ENCODE data around the gene PLXDC2. TPM values are rescaled to one million over a fixed set of nuclear protein-coding genes. Genes with fewer than 3 reads are reported as not detected.

PLXDC2 gene
- total and polyA plus RNA-seq, 2 donors (not counting 1 experiment from before 2014, with no cell fraction given) = 4.2 to 5.1 TPM

GRCh38 chr10:19968745-19969144 is 152.5 kb downstream of the PLXDC2 start:
- H3K27ac ChIP-seq (ENCODE audit: insufficient read depth, low read length) = no peak overlapping the region
- H3K79me2 ChIP-seq (ENCODE audit: control insufficient read depth, insufficient read depth, low read length) = no peaks in the 10 kb centered on the region
- H3K9me3 ChIP-seq (ENCODE audit: control insufficient read depth, insufficient read depth, low read depth, low read length) = no peaks in the 10 kb centered on the region
- H4K20me1 ChIP-seq (ENCODE audit: control insufficient read depth, extremely low read depth, insufficient read depth, low read length) = no peaks in the 10 kb centered on the region
- no peak overlapping the region for H3K4me2 ChIP-seq (ENCODE audit: extremely low read depth, insufficient read depth, low read length)
- no peak for DNase-seq (ENCODE audit: low read depth in 2 of 2)
- no peak overlapping the region for H2AFZ ChIP-seq (ENCODE audit: low read length)
- TF ChIP-seq, protein P1, sequence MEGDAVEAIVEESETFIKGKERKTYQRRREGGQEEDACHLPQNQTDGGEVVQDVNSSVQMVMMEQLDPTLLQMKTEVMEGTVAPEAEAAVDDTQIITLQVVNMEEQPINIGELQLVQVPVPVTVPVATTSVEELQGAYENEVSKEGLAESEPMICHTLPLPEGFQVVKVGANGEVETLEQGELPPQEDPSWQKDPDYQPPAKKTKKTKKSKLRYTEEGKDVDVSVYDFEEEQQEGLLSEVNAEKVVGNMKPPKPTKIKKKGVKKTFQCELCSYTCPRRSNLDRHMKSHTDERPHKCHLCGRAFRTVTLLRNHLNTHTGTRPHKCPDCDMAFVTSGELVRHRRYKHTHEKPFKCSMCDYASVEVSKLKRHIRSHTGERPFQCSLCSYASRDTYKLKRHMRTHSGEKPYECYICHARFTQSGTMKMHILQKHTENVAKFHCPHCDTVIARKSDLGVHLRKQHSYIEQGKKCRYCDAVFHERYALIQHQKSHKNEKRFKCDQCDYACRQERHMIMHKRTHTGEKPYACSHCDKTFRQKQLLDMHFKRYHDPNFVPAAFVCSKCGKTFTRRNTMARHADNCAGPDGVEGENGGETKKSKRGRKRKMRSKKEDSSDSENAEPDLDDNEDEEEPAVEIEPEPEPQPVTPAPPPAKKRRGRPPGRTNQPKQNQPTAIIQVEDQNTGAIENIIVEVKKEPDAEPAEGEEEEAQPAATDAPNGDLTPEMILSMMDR (conservative IDR thresholded peaks at IDR 0.05 in 1 of 2, IDR thresholded peaks at IDR 0.05 in 1 of 2; ENCODE audit: low read depth in 1 of 2, low read length in 2 of 2) = no peak
- no peak for TF ChIP-seq EZH2 (IDR thresholded peaks at IDR 0.05; ENCODE audit: low read length, missing control alignments)
- H3K9ac ChIP-seq (ENCODE audit: insufficient read depth, low read length) = no peak overlapping the region
- no peaks in the 10 kb centered on the region for H3K36me3 ChIP-seq (ENCODE audit: control insufficient read depth, insufficient read depth, low read length)
- H3K27me3 ChIP-seq (ENCODE audit: control insufficient read depth, insufficient read depth, low read length) = no peaks in the 10 kb centered on the region
- H3K4me1 ChIP-seq (ENCODE audit: control insufficient read depth, extremely low read depth, insufficient read depth, low read length) = no peaks in the 10 kb centered on the region
- H3K4me3 ChIP-seq (replicated peaks in 1 of 4; ENCODE audit: control extremely low read depth in 1 of 4, insufficient read depth in 1 of 4, low read depth in 3 of 4, low read length in 4 of 4) = no peak overlapping the region

DNA sequence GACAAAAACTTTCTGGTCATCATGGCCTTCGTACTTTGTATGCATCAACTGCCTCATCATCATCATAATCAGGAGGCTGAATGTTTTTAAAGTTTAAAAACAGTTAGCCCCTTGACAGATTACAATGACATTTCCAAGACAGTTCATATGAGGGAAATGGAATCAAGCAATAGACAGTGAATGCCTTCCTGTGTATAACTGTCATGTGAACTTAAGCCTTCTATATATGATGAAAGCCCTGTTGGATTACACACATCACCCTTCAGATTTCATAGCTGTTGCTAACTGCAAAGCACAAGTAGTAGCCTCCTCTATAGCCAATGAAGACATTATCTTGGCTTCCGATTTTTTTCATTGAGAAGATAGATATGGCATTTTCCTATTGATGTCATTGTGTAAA is 154.0 kb downstream of the PLXDC2 start:
- Histone ChIP-seq H4K20me1 (ENCODE audit: control insufficient read depth, extremely low read depth, insufficient read depth, low read length) (no peaks in the 10 kb centered on the region), H3K9ac (ENCODE audit: insufficient read depth, low read length) (no peak overlapping the region), H3K4me2 (ENCODE audit: extremely low read depth, insufficient read depth, low read length) (no peak overlapping the region), H3K9me3 (ENCODE audit: control insufficient read depth, insufficient read depth, low read depth, low read length) (no peaks in the 10 kb centered on the region), H3K4me1 (ENCODE audit: control insufficient read depth, extremely low read depth, insufficient read depth, low read length) (no peaks in the 10 kb centered on the region), H3K27ac (ENCODE audit: insufficient read depth, low read length) (no peak overlapping the region), H3K36me3 (ENCODE audit: control insufficient read depth, insufficient read depth, low read length) (no peaks in the 10 kb centered on the region), H3K79me2 (ENCODE audit: control insufficient read depth, insufficient read depth, low read length) (no peaks in the 10 kb centered on the region), H3K27me3 (ENCODE audit: control insufficient read depth, insufficient read depth, low read length) (no peaks in the 10 kb centered on the region), H3K4me3 (replicated peaks in 1 of 4; ENCODE audit: control extremely low read depth in 1 of 4, insufficient read depth in 1 of 4, low read depth in 3 of 4, low read length in 4 of 4) (no peak overlapping the region), H2AFZ (ENCODE audit: low read length) (no peak overlapping the region)
- peak in 1 of 2 donors; percentile 17 for DNase-seq (ENCODE audit: low read depth in 2 of 2)
- TF ChIP-seq, protein P1 (conservative IDR thresholded peaks at IDR 0.05 in 1 of 2, IDR thresholded peaks at IDR 0.05 in 1 of 2; ENCODE audit: low read depth in 1 of 2, low read length in 2 of 2) = no peak
- TF ChIP-seq EZH2 (IDR thresholded peaks at IDR 0.05; ENCODE audit: low read length, missing control alignments) = no peak

DNA sequence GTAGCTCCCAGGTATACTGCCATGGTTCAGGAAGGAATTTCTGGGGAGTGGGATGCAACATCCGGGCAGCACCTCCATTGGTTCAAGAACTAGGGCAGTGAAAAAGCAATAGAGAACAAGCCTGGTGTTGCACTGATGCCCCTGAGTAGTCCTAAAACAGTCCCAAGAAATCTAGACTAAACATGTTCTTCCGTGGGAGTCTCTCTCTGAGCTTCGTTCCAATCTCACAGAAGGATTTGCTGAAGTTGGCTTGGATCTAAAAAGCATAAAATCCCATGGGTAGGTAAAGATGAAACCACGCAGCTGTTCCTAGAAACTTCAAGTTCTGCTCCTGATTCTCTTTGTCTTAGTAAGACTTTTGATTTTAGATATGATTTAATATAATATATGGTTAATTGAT is 154.5 kb downstream of the PLXDC2 start:
- Histone ChIP-seq H3K4me3 (replicated peaks in 1 of 4; ENCODE audit: control extremely low read depth in 1 of 4, insufficient read depth in 1 of 4, low read depth in 3 of 4, low read length in 4 of 4) (no peak overlapping the region), H3K9ac (ENCODE audit: insufficient read depth, low read length) (no peak overlapping the region), H2AFZ (ENCODE audit: low read length) (no peak overlapping the region), H3K79me2 (ENCODE audit: control insufficient read depth, insufficient read depth, low read length) (no peaks in the 10 kb centered on the region), H3K27me3 (ENCODE audit: control insufficient read depth, insufficient read depth, low read length) (no peaks in the 10 kb centered on the region), H3K4me1 (ENCODE audit: control insufficient read depth, extremely low read depth, insufficient read depth, low read length) (no peaks in the 10 kb centered on the region), H4K20me1 (ENCODE audit: control insufficient read depth, extremely low read depth, insufficient read depth, low read length) (no peaks in the 10 kb centered on the region), H3K36me3 (ENCODE audit: control insufficient read depth, insufficient read depth, low read length) (no peaks in the 10 kb centered on the region), H3K4me2 (ENCODE audit: extremely low read depth, insufficient read depth, low read length) (no peak overlapping the region), H3K9me3 (ENCODE audit: control insufficient read depth, insufficient read depth, low read depth, low read length) (no peaks in the 10 kb centered on the region), H3K27ac (ENCODE audit: insufficient read depth, low read length) (no peak overlapping the region)
- TF ChIP-seq, protein P1 (conservative IDR thresholded peaks at IDR 0.05 in 1 of 2, IDR thresholded peaks at IDR 0.05 in 1 of 2; ENCODE audit: low read depth in 1 of 2, low read length in 2 of 2) = no peak
- no peak for TF ChIP-seq EZH2 (IDR thresholded peaks at IDR 0.05; ENCODE audit: low read length, missing control alignments)
- peak in 1 of 2 donors; percentile 36 for DNase-seq (ENCODE audit: low read depth in 2 of 2)
